AG08396 (cell line): ENCODE results near the gene DDX55.
"Not testable (repeated sequence)": the region's sequence is repeated elsewhere in the genome, so short reads cannot be mapped to it uniquely, and the experiment has no call there.

Source experiments
- DNase-seq: peaks from one replicate; pipeline ENCODE4 v3.0.0; 2012; ENCODE audit warnings: low spot score, mixed read lengths

The DDX55 gene

DNA sequence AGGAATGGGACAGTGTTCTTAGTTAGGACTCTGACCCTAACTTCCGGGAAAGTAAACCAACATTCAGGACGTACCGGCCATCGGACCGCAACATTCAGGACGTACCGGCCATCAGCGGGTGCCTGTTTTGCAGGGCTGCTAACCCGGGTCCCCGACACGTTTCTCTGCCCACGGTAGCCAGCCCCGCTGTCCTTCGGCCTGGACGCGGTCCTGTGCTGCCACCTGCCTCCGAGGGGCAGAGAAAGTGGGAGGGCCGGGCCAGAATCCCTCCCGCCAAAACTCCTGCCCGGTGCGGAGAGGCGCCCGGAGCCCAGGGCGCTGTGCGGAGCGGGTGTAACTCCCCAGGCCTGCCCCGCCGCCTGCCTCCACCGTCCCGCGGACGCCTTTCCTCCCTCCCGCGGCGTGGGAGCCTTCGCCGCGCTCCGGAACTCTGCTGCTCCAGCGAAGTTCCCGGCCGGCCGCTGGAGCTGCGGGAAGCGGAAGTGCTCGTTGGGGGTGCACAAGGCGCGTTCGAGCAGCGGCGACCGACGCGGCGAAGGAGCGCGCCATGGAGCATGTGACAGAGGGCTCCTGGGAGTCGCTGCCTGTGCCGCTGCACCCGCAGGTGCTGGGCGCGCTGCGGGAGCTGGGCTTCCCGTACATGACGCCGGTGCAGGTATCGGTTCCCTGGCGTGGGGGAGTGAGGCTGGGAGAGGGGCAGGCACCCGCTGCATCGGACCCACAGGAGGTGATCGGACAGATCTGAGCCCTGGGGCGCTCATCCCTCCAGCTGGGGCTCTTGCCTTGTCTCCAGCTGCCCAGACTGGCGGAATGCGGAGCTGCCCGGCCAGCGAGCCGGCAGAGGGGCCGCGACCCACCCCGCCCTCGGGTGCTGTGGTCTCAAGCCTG is at the start of gene DDX55:
Gene DDX55, plus strand, starts transcription at position 498 of the 888 bp plus-strand sequence. Its CDS starts 50 bp downstream, at position 548.
- peak; percentile 91 for DNase-seq

DNA sequence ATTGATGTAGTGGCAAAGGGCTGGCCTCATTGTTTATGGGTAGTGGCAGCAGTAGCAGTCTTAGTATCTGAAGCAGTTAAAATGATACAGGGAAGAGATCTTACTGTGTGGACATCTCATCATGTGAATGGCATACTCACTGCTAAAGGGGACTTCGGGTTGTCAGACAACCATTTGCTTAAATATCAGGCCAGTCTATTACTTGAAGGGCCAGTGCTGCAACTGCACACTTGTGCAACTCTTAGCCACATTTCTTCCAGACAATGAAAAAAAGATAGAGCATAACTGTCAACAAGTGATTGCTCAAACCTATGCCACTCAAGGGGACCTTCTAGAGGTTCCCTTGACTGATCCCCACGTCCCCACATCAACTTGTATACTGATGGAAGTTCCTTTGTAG is 47.8 kb upstream of the DDX55 start:
- not testable (repeated sequence) for DNase-seq

GRCh38 chr12:123554843-123555242 is 47.1 kb upstream of the DDX55 start:
- not testable (repeated sequence) for DNase-seq

GRCh38 chr12:123558487-123558886 is 43.4 kb upstream of the DDX55 start:
- DNase-seq = not testable (repeated sequence)

GRCh38 chr12:123559468-123559867 is 42.4 kb upstream of the DDX55 start:
- no peak for DNase-seq

DNA sequence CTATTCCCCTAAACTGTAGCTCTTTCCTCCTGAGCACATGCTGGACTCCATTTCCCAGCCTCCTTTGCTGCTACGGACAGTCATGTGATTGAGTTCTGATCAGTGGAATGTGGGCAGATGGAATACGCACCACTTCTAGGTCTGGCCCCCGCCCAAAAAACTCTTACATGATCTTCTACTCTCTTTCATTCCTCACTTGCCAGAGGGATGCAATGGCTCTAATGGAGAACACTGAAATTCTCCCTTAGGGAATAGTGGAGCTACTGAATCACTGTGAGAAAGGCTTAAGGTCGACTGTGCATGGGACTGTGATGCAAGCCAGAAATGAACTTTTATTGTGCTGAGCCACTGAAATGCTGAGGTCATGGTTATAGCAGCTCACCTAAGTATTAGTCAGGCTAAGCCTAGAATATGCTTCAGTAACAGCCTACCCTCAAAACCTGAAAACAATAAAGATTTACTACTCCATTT is 30.5 kb upstream of the DDX55 start:
- DNase-seq = peak; percentile 59

DNA sequence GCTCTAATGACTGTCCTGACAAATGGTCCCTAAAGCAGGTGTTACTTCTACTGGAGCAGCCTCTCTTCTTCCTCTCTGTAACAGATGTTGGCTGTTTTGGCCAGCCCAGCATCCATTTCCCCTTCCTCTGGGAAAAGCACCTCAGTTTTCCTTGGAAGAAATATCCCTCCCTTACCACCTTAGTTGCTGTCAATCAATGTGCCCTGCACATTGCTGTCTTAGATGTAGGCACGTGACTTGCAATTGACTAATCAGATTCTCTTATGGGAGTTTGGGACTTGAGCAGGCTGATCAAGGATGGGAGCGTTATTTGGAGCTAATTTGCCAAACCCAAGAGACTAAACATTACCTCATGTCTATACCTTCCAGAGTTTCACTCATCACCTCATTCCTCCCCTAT is 29.5 kb upstream of the DDX55 start:
- no peak for DNase-seq

DNA sequence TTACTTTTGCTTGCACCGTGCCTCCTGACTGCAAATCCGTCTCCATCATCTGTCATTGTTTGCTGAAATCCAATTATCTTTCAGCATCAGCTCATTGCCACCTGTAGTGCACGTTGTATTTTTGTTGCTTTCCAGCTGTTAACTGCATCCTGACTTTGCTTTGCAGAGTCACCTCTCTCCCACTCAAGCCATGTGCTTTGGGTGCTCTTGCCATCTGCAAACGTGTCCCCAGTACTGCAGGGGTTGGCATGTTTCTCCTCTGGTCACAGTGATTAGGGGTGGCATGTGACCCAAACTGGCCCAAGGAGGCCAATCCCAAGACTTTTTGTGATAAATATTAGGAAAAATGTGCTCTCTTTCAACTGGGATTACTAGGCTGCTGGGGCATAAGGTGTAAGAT is 28.0 kb upstream of the DDX55 start:
- DNase-seq = no peak

- no peak for DNase-seq
Measured at GRCh38 chr12:123576611-123577010, 25.3 kb upstream of the DDX55 start.

DNA sequence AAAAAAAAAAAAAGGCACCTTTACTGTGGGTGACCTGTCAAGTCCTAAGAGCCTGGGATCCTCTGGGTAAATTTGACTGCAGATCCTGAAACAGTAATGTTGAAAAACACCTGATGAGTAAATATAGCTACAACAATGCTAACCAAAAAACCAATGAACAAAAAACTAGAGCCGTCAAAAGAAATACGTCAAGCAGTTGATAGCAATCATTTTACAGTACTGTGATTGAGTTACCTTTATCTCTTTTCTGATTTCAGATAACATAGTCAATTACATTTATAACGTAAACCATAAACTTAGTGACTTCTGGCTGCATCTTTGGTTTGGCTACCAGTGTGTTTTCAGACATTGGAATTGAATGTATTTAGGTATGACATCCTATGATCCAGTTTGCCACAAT is 23.7 kb upstream of the DDX55 start:
- DNase-seq = no peak

GRCh38 chr12:123578829-123579228 is 23.1 kb upstream of the DDX55 start:
- not testable (repeated sequence) for DNase-seq

- DNase-seq = no peak
Measured at GRCh38 chr12:123580772-123581171, 21.1 kb upstream of the DDX55 start.

DNA sequence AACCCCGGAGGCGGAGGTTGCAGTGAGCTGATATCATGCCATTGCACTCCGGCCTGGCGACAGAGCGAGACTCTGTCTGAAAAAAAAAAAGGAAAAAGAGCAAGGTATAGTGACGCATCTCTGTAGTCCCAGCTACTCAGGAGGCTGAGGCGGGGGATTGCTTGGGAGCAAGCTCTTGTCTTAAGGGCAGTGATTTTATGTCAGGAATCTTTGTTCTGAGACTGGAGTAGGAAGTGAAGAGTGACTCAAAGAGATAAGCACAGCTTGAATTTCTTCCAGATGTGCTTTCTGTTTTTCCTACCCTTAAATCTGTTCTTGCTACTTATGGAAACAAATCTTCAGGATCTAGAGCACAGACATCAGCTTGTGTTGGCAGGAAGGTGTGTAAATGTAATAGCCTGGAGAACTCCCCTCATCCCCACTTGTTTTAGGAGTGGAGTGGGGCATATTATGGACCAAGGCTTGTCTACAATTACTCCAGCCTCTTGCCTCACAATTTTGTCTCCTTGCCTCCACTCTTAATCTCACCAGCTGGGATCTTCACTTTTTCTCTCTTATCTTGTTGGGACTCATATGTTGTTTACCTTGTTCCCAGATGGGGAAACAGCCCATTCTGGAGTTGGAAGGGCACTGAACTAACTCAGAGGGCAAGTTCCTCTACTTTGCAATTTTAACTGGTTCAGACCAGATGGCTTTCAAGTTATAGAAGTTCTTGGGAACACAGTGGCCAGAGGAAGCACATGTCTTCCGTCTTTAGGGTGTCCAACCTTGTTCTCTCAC is 10.0 kb upstream of the DDX55 start:
- no peak for DNase-seq

DNA sequence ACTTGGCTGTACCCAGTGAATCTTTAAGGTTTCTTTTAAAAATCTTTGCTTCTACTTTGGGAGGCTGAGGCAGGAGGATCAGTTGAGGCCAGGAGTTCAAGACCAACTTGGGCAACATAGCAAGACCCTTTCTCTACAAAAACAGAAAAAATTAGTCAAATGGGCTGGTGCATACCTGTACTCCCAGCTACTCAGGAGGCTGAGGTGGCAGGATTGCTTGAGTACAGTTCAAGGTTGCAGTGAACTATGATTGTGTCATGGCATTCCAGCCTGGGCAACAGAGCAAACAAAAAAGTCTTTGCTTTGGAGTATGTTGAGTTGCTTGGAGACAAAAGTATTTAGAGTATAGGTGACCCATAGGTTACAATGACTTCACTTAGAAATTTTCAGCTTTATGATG is 6.2 kb upstream of the DDX55 start:
- no peak for DNase-seq

DNA sequence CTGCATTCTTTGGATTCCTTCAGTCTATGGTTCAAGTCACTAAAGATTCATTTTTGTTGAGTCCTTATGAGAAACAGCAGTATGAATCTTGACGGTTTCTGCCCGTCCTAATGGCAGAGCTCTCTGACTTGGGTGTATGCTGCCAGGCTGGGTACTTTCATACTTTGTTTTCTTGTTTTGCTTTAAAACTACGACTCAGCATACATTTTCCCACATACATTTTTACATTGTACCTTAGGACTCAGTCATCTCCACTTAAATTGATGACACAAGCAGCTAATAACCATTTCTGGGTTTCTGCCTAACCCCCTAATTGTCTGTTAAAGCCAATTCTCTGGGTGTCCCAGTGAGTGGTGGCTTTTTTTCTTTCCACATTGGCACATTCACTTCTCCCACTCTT is 4.8 kb upstream of the DDX55 start:
- DNase-seq = no peak

GRCh38 chr12:123598522-123598921 is 3.4 kb upstream of the DDX55 start:
- DNase-seq = no peak

- no peak for DNase-seq
Measured at GRCh38 chr12:123599310-123599709, 2.6 kb upstream of the DDX55 start.

DNA sequence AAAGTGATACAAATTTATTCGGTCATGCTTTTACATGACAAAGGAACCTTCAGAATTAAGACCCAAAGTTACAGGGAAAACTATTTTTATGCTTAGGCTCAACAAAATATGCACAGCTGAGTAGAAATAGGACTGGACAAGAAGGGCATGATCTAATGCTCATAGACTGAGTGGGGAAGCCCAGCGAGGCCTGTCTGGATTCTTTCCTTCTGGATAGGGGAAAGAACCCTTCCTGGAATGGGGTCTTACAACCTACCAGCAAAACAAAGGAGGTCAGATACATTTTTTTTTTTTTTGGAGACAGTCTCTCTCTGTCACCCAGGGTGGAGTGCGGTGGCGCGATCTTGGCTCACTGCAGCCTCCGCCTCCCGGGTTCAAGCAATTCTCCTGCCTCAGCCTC is 2.2 kb upstream of the DDX55 start:
- no peak for DNase-seq

GRCh38 chr12:123602651-123603195 is 824 bp downstream of the DDX55 start:
- DNase-seq = no peak

DNA sequence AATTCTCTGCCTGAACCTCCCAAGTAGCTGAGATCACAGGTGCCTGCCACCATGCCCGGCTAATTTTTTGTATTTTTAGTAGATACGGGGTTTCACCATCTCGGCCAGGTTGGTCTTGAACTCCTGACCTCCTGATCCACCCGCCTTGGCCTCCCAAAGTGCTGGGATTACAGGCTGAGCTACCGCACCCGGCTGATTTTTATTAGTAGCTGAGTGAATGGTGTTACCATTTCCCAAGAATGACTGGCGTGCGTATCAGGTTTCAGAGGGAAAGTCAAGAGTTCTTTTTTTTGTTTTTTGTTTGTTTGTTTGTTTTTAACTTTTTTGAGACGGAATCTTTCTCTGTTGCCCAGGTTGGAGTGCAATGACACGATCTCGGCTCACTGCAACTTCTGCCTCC is 1.6 kb downstream of the DDX55 start:
- not testable (repeated sequence) for DNase-seq

DNA sequence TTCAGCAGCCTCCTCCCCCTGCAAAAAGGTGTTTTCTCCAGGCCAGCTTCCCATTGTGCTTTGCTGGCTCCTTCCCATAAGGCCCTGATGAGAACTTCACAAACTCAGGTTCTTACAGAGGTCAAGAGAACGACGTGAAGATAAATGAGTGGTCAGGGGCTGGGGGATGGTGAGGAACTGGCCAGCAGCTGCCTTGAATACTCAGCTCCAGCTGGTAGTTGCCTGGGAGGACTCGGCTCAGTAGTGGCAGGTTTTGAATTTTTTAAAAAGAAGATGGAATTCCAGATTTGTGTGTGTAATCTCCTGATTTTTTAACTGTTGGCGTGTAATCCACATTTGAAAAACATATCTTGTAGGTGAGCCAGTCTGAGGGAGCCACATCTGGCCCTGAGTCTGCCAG is 5.9 kb downstream of the DDX55 start:
- DNase-seq = no peak

- no peak for DNase-seq
Measured at GRCh38 chr12:123608182-123608581, 6.3 kb downstream of the DDX55 start.

- DNase-seq = no peak
Measured at GRCh38 chr12:123614110-123614509, 12.2 kb downstream of the DDX55 start.
